Measurements from ENCODE around the gene IFNA13.
A peak's percentile ranks its signal among the peaks of the same experiment; 100 is the strongest.

IFNA13 gene

GRCh38 chr9:21367957-21368356, at the start of gene IFNA13:
Gene IFNA13 (minus strand): TSS chr9:21368057. CDS start chr9:21368010, 47 bp downstream.
- TF ChIP-seq, protein P1, sequence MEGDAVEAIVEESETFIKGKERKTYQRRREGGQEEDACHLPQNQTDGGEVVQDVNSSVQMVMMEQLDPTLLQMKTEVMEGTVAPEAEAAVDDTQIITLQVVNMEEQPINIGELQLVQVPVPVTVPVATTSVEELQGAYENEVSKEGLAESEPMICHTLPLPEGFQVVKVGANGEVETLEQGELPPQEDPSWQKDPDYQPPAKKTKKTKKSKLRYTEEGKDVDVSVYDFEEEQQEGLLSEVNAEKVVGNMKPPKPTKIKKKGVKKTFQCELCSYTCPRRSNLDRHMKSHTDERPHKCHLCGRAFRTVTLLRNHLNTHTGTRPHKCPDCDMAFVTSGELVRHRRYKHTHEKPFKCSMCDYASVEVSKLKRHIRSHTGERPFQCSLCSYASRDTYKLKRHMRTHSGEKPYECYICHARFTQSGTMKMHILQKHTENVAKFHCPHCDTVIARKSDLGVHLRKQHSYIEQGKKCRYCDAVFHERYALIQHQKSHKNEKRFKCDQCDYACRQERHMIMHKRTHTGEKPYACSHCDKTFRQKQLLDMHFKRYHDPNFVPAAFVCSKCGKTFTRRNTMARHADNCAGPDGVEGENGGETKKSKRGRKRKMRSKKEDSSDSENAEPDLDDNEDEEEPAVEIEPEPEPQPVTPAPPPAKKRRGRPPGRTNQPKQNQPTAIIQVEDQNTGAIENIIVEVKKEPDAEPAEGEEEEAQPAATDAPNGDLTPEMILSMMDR (IDR thresholded peaks at IDR 0.05; ENCODE audit: low read depth, low read length), result no peak
- TF ChIP-seq, protein P2, sequence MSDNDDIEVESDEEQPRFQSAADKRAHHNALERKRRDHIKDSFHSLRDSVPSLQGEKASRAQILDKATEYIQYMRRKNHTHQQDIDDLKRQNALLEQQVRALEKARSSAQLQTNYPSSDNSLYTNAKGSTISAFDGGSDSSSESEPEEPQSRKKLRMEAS (IDR thresholded peaks at IDR 0.05; ENCODE audit: low read depth, low read length), result no peak
- TF ChIP-seq MYC (IDR thresholded peaks at IDR 0.05; ENCODE audit: low read depth, low read length) (no peak), POLR2A (IDR thresholded peaks at IDR 0.05; ENCODE audit: extremely low read depth, insufficient read length) (no peak)
- DNase-seq (ENCODE audit: low read depth), result no peak
- H3K4me3 ChIP-seq (ENCODE audit: low read depth, low read length), result no peak within 1 kb of the TSS

DNA sequence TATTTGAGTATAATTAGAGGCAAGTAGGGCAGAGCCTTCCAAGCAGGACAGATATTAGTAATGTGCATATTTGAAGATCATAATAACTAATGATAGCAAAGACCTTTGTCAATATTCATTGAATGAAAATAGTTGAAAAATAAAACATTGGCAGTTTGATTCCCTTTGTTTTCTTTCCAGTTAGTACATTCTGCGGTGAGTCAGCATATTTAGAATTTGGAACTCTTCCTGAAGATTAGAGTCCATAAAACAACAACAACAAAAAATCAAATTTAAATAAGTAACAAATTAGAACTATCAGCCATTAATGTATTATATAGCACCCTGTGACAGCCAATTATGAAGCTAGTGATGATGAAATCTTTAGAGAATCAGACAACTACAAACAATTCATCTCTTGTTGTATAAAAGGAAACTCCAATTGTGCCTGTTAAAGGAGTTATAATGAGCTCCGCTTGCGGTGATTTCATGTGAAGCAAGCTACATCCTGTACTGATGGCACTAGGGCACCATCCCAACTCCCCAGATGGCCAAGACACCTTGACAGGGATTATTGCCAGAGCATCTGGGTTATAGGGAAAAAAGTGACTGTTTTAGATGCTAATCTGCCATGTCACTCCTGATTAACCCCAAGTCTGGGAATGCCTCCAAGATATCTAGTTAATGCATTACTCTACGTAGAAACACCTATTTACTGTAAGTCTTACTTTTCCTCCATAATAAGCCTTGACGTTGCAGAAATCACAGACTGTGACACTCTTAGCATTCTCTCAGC, 47.8 kb upstream of the IFNA13 start:
- DNase-seq (ENCODE audit: low read depth), result no peak
- no peak overlapping the region for H3K4me3 ChIP-seq (ENCODE audit: low read depth, low read length)
- no peak for TF ChIP-seq MYC (IDR thresholded peaks at IDR 0.05; ENCODE audit: low read depth, low read length)
- TF ChIP-seq, protein P2 (IDR thresholded peaks at IDR 0.05; ENCODE audit: low read depth, low read length), result no peak
- TF ChIP-seq, protein P1 (IDR thresholded peaks at IDR 0.05; ENCODE audit: low read depth, low read length), result no peak
- TF ChIP-seq POLR2A (IDR thresholded peaks at IDR 0.05; ENCODE audit: extremely low read depth, insufficient read length), result no peak

DNA sequence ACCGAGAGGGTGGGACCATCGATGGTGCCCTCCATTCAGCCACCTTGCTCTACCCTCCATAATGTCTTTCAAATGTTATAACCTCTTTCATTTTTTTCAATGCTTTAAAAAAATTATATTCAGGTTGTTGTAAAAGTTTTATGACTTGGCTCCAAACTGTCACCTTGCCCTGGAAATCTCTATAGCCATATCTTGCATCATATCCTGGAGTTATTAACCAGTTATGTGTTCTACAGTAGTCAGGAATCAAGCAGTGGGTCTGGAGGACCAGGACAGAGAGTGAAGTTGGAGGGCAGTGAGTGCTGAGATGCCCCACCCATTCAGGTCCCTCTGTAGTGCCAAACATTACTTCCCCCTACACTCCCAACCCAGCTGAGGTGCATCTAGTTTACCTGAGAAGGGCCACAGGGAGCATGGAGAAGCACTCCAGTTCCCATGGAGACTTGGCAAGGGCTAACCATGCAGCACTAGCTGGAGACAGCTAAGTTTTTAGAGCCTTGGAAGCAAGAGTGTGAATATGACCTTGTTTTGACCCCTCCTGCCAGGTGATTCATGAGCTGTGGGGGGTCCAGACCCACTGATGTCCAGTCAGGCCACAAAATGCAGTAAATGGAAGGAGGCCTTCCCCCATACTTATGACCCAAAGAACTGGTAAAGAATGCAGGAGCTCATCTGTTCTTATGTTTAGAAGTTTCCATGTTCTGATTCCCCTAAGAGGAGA, 46.5 kb upstream of the IFNA13 start:
- no peak for DNase-seq (ENCODE audit: low read depth)
- TF ChIP-seq, protein P2 (IDR thresholded peaks at IDR 0.05; ENCODE audit: low read depth, low read length), result no peak
- TF ChIP-seq, protein P1 (IDR thresholded peaks at IDR 0.05; ENCODE audit: low read depth, low read length), result no peak
- TF ChIP-seq MYC (IDR thresholded peaks at IDR 0.05; ENCODE audit: low read depth, low read length), result no peak
- TF ChIP-seq POLR2A (IDR thresholded peaks at IDR 0.05; ENCODE audit: extremely low read depth, insufficient read length), result no peak
- no peak overlapping the region for H3K4me3 ChIP-seq (ENCODE audit: low read depth, low read length)

DNA sequence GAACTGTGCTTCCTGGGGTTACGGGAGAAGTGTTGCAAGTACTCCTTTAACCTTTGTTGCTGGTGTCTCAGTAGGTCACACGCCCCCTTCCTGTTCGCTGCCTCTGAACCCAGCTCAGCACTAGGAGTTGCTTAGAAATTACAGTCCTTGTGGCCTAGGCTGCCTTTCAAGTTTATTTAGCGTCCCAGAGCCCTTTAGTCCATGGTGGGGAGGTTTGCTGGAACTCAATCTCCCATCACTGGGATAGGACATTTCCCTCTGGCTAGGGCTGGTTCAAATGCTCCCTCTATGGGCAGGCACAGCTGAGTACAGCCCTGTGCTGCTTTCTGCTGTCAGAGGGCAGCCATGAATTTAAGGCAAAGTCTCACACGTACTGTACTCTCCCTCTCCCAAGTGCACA, 45.8 kb upstream of the IFNA13 start:
- peak; percentile 70 for DNase-seq (ENCODE audit: low read depth)
- TF ChIP-seq MYC (IDR thresholded peaks at IDR 0.05; ENCODE audit: low read depth, low read length) (no peak), POLR2A (IDR thresholded peaks at IDR 0.05; ENCODE audit: extremely low read depth, insufficient read length) (no peak)
- TF ChIP-seq, protein P1 (IDR thresholded peaks at IDR 0.05; ENCODE audit: low read depth, low read length), result peak; percentile 86
- TF ChIP-seq, protein P2 (IDR thresholded peaks at IDR 0.05; ENCODE audit: low read depth, low read length), result peak; percentile 41; the same call in 1 of the 2 replicates
- H3K4me3 ChIP-seq (ENCODE audit: low read depth, low read length), result no peak overlapping the region

DNA sequence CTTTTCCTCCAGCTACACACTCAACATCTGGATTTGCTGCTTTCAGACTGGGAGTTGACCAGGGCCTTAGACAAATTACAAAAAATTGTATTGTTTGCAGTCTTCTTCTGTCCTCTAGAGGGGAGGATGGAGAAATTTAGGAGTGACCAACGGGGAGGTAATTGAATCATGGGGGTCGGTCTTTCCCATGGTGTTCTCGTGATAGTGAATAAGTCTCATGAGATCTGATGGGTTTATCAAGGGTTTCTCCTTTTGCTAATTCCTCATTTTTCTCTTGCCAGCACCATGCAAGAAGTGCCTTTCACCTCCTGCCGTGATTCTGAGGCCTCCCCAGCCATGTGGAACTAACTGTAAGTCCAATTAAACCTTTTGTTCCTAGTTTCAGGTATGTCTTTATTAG, 45.3 kb upstream of the IFNA13 start:
- no peak overlapping the region for H3K4me3 ChIP-seq (ENCODE audit: low read depth, low read length)
- TF ChIP-seq MYC (IDR thresholded peaks at IDR 0.05; ENCODE audit: low read depth, low read length), result no peak
- TF ChIP-seq, protein P1 (IDR thresholded peaks at IDR 0.05; ENCODE audit: low read depth, low read length), result no peak
- no peak for TF ChIP-seq POLR2A (IDR thresholded peaks at IDR 0.05; ENCODE audit: extremely low read depth, insufficient read length)
- TF ChIP-seq, protein P2 (IDR thresholded peaks at IDR 0.05; ENCODE audit: low read depth, low read length), result no peak
- peak; percentile 53 for DNase-seq (ENCODE audit: low read depth)

Data from NB4 (cell line).